ENCODE data around the gene ARHGAP28. TPM values are rescaled to one million over a fixed set of nuclear protein-coding genes. Genes with fewer than 3 reads are reported as not detected.

The ARHGAP28 gene
- total RNA-seq, 4 donors from 2014 or later: 0.52 to 1.7 (median 0.75) TPM

- Histone ChIP-seq H3K27ac (replicated peaks in 1 of 4) (no peak overlapping the region), H3K4me1 (peaks cover 0 to under 1% (median 0%) of the 10 kb centered on the region in 4 donors), H3K4me3 (no peak overlapping the region), H3K27me3 (no peaks in the 10 kb centered on the region), H3K9me3 (no peaks in the 10 kb centered on the region), H3K36me3 (no peaks in the 10 kb centered on the region)
- no peak for TF ChIP-seq POLR2AphosphoS5 (IDR thresholded peaks at IDR 0.05)
- no peak for TF ChIP-seq CTCF (IDR thresholded peaks at IDR 0.05)
- no peak for TF ChIP-seq POLR2A (IDR thresholded peaks at IDR 0.05; ENCODE audit: low read depth)
- no peak for TF ChIP-seq EP300 (IDR thresholded peaks at IDR 0.05)
- intact Hi-C loops (cut with DNase I): no loop called here
- WGBS: 88% methylated on average over 1 of the region's 1 CpG
- peak; percentile 78 for DNase-seq (ENCODE audit: extremely low spot score)
Observed at GRCh38 chr18:6874315-6874714, 144.8 kb downstream of the ARHGAP28 start.

GRCh38 chr18:6875749-6876148, 146.2 kb downstream of the ARHGAP28 start:
- DNase-seq (ENCODE audit: extremely low spot score): no peak
- Histone ChIP-seq H3K4me1 (peaks cover 0 to 3% (median 2%) of the 10 kb centered on the region in 4 donors), H3K4me3 (no peak overlapping the region), H3K27me3 (no peaks in the 10 kb centered on the region), H3K27ac (replicated peaks in 1 of 4) (no peak overlapping the region), H3K36me3 (no peaks in the 10 kb centered on the region), H3K9me3 (no peaks in the 10 kb centered on the region)
- intact Hi-C loops (cut with DNase I): no loop called here
- WGBS: 93% methylated on average over 6 of the region's 6 CpGs
- TF ChIP-seq POLR2A (IDR thresholded peaks at IDR 0.05; ENCODE audit: low read depth) (no peak), EP300 (IDR thresholded peaks at IDR 0.05) (no peak), CTCF (IDR thresholded peaks at IDR 0.05) (no peak), POLR2AphosphoS5 (IDR thresholded peaks at IDR 0.05) (no peak)

- Histone ChIP-seq H3K27ac (replicated peaks in 1 of 4) (no peak overlapping the region), H3K9me3 (no peaks in the 10 kb centered on the region), H3K4me3 (no peak overlapping the region), H3K4me1 (peaks cover 0 to 12% (median 2%) of the 10 kb centered on the region in 4 donors), H3K27me3 (no peaks in the 10 kb centered on the region), H3K36me3 (no peaks in the 10 kb centered on the region)
- intact Hi-C loops (cut with DNase I): no loop called here
- WGBS: 62% methylated on average over 2 of the region's 2 CpGs
- no peak for TF ChIP-seq POLR2A (IDR thresholded peaks at IDR 0.05; ENCODE audit: low read depth)
- no peak for TF ChIP-seq CTCF (IDR thresholded peaks at IDR 0.05)
- TF ChIP-seq EP300 (IDR thresholded peaks at IDR 0.05): no peak
- TF ChIP-seq POLR2AphosphoS5 (IDR thresholded peaks at IDR 0.05): no peak
- DNase-seq (ENCODE audit: extremely low spot score): no peak
Observed at GRCh38 chr18:6876641-6877041, 147.1 kb downstream of the ARHGAP28 start.

- intact Hi-C loops (cut with DNase I): no loop called here
- Histone ChIP-seq H3K36me3 (no peaks in the 10 kb centered on the region), H3K4me1 (peaks cover 0 to 17% (median 5%) of the 10 kb centered on the region in 4 donors), H3K4me3 (no peak overlapping the region), H3K9me3 (no peaks in the 10 kb centered on the region), H3K27ac (replicated peaks in 1 of 4) (no peak overlapping the region), H3K27me3 (no peaks in the 10 kb centered on the region)
- no peak for TF ChIP-seq POLR2AphosphoS5 (IDR thresholded peaks at IDR 0.05)
- no peak for TF ChIP-seq CTCF (IDR thresholded peaks at IDR 0.05)
- TF ChIP-seq POLR2A (IDR thresholded peaks at IDR 0.05; ENCODE audit: low read depth): no peak
- TF ChIP-seq EP300 (IDR thresholded peaks at IDR 0.05): no peak
- WGBS: 86% methylated on average over 3 of the region's 14 CpGs
- no peak for DNase-seq (ENCODE audit: extremely low spot score)
Observed at GRCh38 chr18:6877288-6877687, 147.8 kb downstream of the ARHGAP28 start.
